ENCODE results near the gene ARHGEF38. TPM values are rescaled to one million over a fixed set of nuclear protein-coding genes. Genes with fewer than 3 reads are reported as not detected.
"Not testable (repeated sequence)": the region's sequence is repeated elsewhere in the genome, so short reads cannot be mapped to it uniquely, and the experiment has no call there.

Gene ARHGEF38
- total RNA-seq, 1 donor from 2014 or later: 0.10 TPM

- DNase-seq: no peak
These were observed 100.0 kb downstream of the ARHGEF38 start for GRCh38 chr4:105652286-105652888.

- no peak for DNase-seq
These were observed 104.8 kb downstream of the ARHGEF38 start for GRCh38 chr4:105657117-105657765.

- DNase-seq: no peak
These were observed 106.8 kb downstream of the ARHGEF38 start for GRCh38 chr4:105659190-105659589.

- DNase-seq: no peak
These were observed 108.6 kb downstream of the ARHGEF38 start for GRCh38 chr4:105661028-105661427.

GRCh38 chr4:105662935-105663675, 110.7 kb downstream of the ARHGEF38 start:
- no peak for DNase-seq

- no peak for DNase-seq
These were observed 114.3 kb downstream of the ARHGEF38 start for GRCh38 chr4:105666693-105667092.

- no peak for DNase-seq
These were observed 118.3 kb downstream of the ARHGEF38 start for GRCh38 chr4:105670684-105671083.

GRCh38 chr4:105671301-105671700, 118.9 kb downstream of the ARHGEF38 start:
- no peak for DNase-seq

GRCh38 chr4:105674011-105674410, 121.6 kb downstream of the ARHGEF38 start:
- DNase-seq: no peak

- DNase-seq: no peak
These were observed 125.3 kb downstream of the ARHGEF38 start for GRCh38 chr4:105677709-105678108.

GRCh38 chr4:105679186-105679585, 126.8 kb downstream of the ARHGEF38 start:
- no peak for DNase-seq

- no peak for DNase-seq
These were observed 130.6 kb downstream of the ARHGEF38 start for GRCh38 chr4:105683038-105683437.

GRCh38 chr4:105686571-105686970, 134.2 kb downstream of the ARHGEF38 start:
- no peak for DNase-seq

- DNase-seq: not testable (repeated sequence)
These were observed 142.4 kb downstream of the ARHGEF38 start for GRCh38 chr4:105694812-105695211.

- DNase-seq: not testable (repeated sequence)
These were observed 143.4 kb downstream of the ARHGEF38 start for GRCh38 chr4:105695832-105696231.

GRCh38 chr4:105698607-105699006, 146.2 kb downstream of the ARHGEF38 start:
- no peak for DNase-seq

- no peak for DNase-seq
These were observed 155.4 kb downstream of the ARHGEF38 start for GRCh38 chr4:105707782-105708180.

- peak; percentile 95 for DNase-seq
These were observed 156.0 kb downstream of the ARHGEF38 start, which contains the start of the genes GSTCD and INTS12 for GRCh38 chr4:105708181-105709080. Gene GSTCD (plus strand): TSS chr4:105708784. CDS start chr4:105717614, 8,830 bp downstream. Gene INTS12 (minus strand): TSS chr4:105708689. CDS start chr4:105700005, 8,684 bp downstream.

- peak; percentile 12 for DNase-seq
These were observed 156.6 kb downstream of the ARHGEF38 start for GRCh38 chr4:105709081-105709450.

- no peak for DNase-seq
These were observed 157.7 kb downstream of the ARHGEF38 start for GRCh38 chr4:105710012-105710600.

GRCh38 chr4:105710678-105711077, 158.3 kb downstream of the ARHGEF38 start:
- DNase-seq: no peak

- DNase-seq: no peak
These were observed 160.3 kb downstream of the ARHGEF38 start for GRCh38 chr4:105712766-105713165.
